A673 (cell line): ENCODE data around the gene RING1.

Source experiments
- EZH2 ChIP-seq: fragments of 200-600 bp; sonication (generic); IDR thresholded peaks from 2 replicates; pipeline ENCODE4 v1.6.1; 2017; ENCODE audit warnings: borderline replicate concordance, low read depth, mild to moderate bottlenecking, mixed read lengths, antibody characterized with exemption, low read length; ENCODE audit not compliant: poor library complexity, severe bottlenecking
- TF ChIP-seq, protein P1 (sequence below): fragments of 300-800, 200-600 bp; sonication (generic); conservative IDR thresholded peaks from 2 replicates; pipeline ENCODE4 v1.5.1; 2017; ENCODE audit warnings: low read depth, mild to moderate bottlenecking, antibody characterized with exemption, low read length, moderate library complexity, mixed read lengths

- TF ChIP-seq, protein P1, sequence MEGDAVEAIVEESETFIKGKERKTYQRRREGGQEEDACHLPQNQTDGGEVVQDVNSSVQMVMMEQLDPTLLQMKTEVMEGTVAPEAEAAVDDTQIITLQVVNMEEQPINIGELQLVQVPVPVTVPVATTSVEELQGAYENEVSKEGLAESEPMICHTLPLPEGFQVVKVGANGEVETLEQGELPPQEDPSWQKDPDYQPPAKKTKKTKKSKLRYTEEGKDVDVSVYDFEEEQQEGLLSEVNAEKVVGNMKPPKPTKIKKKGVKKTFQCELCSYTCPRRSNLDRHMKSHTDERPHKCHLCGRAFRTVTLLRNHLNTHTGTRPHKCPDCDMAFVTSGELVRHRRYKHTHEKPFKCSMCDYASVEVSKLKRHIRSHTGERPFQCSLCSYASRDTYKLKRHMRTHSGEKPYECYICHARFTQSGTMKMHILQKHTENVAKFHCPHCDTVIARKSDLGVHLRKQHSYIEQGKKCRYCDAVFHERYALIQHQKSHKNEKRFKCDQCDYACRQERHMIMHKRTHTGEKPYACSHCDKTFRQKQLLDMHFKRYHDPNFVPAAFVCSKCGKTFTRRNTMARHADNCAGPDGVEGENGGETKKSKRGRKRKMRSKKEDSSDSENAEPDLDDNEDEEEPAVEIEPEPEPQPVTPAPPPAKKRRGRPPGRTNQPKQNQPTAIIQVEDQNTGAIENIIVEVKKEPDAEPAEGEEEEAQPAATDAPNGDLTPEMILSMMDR: no peak
- no peak for TF ChIP-seq EZH2
Observed at GRCh38 chr6:33236328-33236727, 28.0 kb downstream of the RING1 start.
